ENCODE measurements around the gene FER.

FER gene

GRCh38 chr5:109113608-109114007 lies 365.9 kb downstream of the FER start:
- H3K4me3 ChIP-seq (ENCODE audit: insufficient read depth in 1 of 2, low read depth in 1 of 2, low read length in 2 of 2) = no peak overlapping the region
- no peak overlapping the region for H3K4me2 ChIP-seq (ENCODE audit: low read length, poor library complexity, severe bottlenecking)
- WGBS = 100% methylated on average over 3 of the region's 3 CpGs

DNA sequence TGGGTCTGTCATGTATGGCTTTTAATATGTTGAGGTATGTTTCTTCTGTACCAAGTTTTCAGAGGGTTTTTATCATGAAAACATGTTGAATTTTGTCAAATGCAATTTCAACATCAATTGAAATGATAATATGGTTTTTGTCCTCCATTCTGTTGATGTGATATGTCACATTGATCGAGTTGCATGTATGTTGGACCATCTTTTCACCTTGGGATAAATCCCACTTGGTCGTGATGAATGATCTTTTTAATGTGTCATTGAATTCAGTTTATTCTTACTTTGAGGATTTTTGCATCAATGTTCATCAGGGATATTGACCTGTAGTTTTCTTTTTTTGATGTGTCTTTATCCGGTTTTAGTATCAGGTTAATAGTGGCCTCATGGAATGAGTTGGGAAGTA lies 373.5 kb downstream of the FER start:
- H3K9ac ChIP-seq (ENCODE audit: low read length) = no peak overlapping the region
- H4K91ac ChIP-seq (ENCODE audit: low read length) = no peak overlapping the region
- no peak overlapping the region for H3K4me2 ChIP-seq (ENCODE audit: low read length, poor library complexity, severe bottlenecking)
- H2AK5ac ChIP-seq (ENCODE audit: low read length, severe bottlenecking) = no peak overlapping the region
- H3K14ac ChIP-seq (ENCODE audit: low read length in 2 of 2) = no peak overlapping the region
- no peak overlapping the region for H3K18ac ChIP-seq (ENCODE audit: low read depth in 1 of 2, low read length in 2 of 2)
- no peak overlapping the region for H2BK15ac ChIP-seq (ENCODE audit: low read depth, poor library complexity, severe bottlenecking)
- DNase-seq = no peak
- no peaks in the 10 kb centered on the region for H3K79me1 ChIP-seq (replicated peaks; ENCODE audit: low read length, poor library complexity, severe bottlenecking)
- H3K4me1 ChIP-seq (ENCODE audit: control insufficient read depth, insufficient read depth, low read depth, low read length) = no peaks in the 10 kb centered on the region
- H3K4me3 ChIP-seq (ENCODE audit: insufficient read depth in 1 of 2, low read depth in 1 of 2, low read length in 2 of 2) = no peak overlapping the region
- H2BK120ac ChIP-seq (ENCODE audit: low read depth, low read length) = no peak overlapping the region
- H3K27me3 ChIP-seq (ENCODE audit: control insufficient read depth in 1 of 2, insufficient read depth in 1 of 2, low read length in 2 of 2) = no peaks in the 10 kb centered on the region
- H3K27ac ChIP-seq (ENCODE audit: low read length, poor library complexity, severe bottlenecking) = no peak overlapping the region
- H2BK12ac ChIP-seq (ENCODE audit: low read length in 2 of 2) = no peak overlapping the region
- H2BK5ac ChIP-seq (ENCODE audit: low read depth, low read length, poor library complexity, severe bottlenecking) = no peak overlapping the region
- no peak overlapping the region for H2AFZ ChIP-seq (ENCODE audit: low read depth, low read length)
- H3K4ac ChIP-seq (ENCODE audit: low read depth in 1 of 2, low read length in 2 of 2) = no peak overlapping the region
- H4K8ac ChIP-seq (ENCODE audit: low read length) = no peak overlapping the region
- peaks cover 20% of the 10 kb centered on the region for H3K9me3 ChIP-seq (ENCODE audit: control insufficient read depth, low read length)
- no peaks in the 10 kb centered on the region for H3K36me3 ChIP-seq (ENCODE audit: control insufficient read depth in 1 of 2, insufficient read depth in 2 of 2, low read depth in 1 of 2, low read length in 2 of 2)
- WGBS = 93% methylated on average over 3 of the region's 3 CpGs
- no peak overlapping the region for H3K23ac ChIP-seq (ENCODE audit: low read length in 2 of 2)

More at GRCh38 chr5:109113608-109114007, 365.9 kb downstream of the FER start:
- H3K79me1 ChIP-seq (replicated peaks; ENCODE audit: low read length, poor library complexity, severe bottlenecking) = no peaks in the 10 kb centered on the region
- no peak overlapping the region for H3K4ac ChIP-seq (ENCODE audit: low read depth in 1 of 2, low read length in 2 of 2)
- H3K27ac ChIP-seq (ENCODE audit: low read length, poor library complexity, severe bottlenecking) = no peak overlapping the region
- no peak overlapping the region for H3K14ac ChIP-seq (ENCODE audit: low read length in 2 of 2)
- H2BK120ac ChIP-seq (ENCODE audit: low read depth, low read length) = no peak overlapping the region
- H2BK12ac ChIP-seq (ENCODE audit: low read length in 2 of 2) = no peak overlapping the region
- H3K9ac ChIP-seq (ENCODE audit: low read length) = no peak overlapping the region
- no peak overlapping the region for H3K23ac ChIP-seq (ENCODE audit: low read length in 2 of 2)
- H3K36me3 ChIP-seq (ENCODE audit: control insufficient read depth in 1 of 2, insufficient read depth in 2 of 2, low read depth in 1 of 2, low read length in 2 of 2) = peaks cover 0 to 6% of the 10 kb centered on the region in 2 experiments
- H3K9me3 ChIP-seq (ENCODE audit: control insufficient read depth, low read length) = no peaks in the 10 kb centered on the region
- no peak overlapping the region for H4K91ac ChIP-seq (ENCODE audit: low read length)
- no peak overlapping the region for H3K18ac ChIP-seq (ENCODE audit: low read depth in 1 of 2, low read length in 2 of 2)
- no peak overlapping the region for H2AFZ ChIP-seq (ENCODE audit: low read depth, low read length)
- no peak overlapping the region for H2BK5ac ChIP-seq (ENCODE audit: low read depth, low read length, poor library complexity, severe bottlenecking)
- H3K4me1 ChIP-seq (ENCODE audit: control insufficient read depth, insufficient read depth, low read depth, low read length) = no peaks in the 10 kb centered on the region
- H4K8ac ChIP-seq (ENCODE audit: low read length) = no peak overlapping the region
- H2AK5ac ChIP-seq (ENCODE audit: low read length, severe bottlenecking) = no peak overlapping the region
- DNase-seq = no peak
- H3K27me3 ChIP-seq (ENCODE audit: control insufficient read depth in 1 of 2, insufficient read depth in 1 of 2, low read length in 2 of 2) = no peaks in the 10 kb centered on the region
- H2BK15ac ChIP-seq (ENCODE audit: low read depth, poor library complexity, severe bottlenecking) = no peak overlapping the region

GRCh38 chr5:109125755-109126429 lies 378.2 kb downstream of the FER start:
- Histone ChIP-seq H3K79me1 (replicated peaks; ENCODE audit: low read length, poor library complexity, severe bottlenecking) (no peaks in the 10 kb centered on the region), H2BK120ac (ENCODE audit: low read depth, low read length) (no peak overlapping the region), H2BK12ac (ENCODE audit: low read length in 2 of 2) (no peak overlapping the region), H4K91ac (ENCODE audit: low read length) (no peak overlapping the region), H3K9me3 (ENCODE audit: control insufficient read depth, low read length) (peaks cover 5% of the 10 kb centered on the region), H2AK5ac (ENCODE audit: low read length, severe bottlenecking) (no peak overlapping the region), H3K4me1 (ENCODE audit: control insufficient read depth, insufficient read depth, low read depth, low read length) (no peaks in the 10 kb centered on the region), H3K23ac (ENCODE audit: low read length in 2 of 2) (no peak overlapping the region), H2BK5ac (ENCODE audit: low read depth, low read length, poor library complexity, severe bottlenecking) (no peak overlapping the region), H4K8ac (ENCODE audit: low read length) (no peak overlapping the region), H3K27ac (ENCODE audit: low read length, poor library complexity, severe bottlenecking) (no peak overlapping the region), H3K27me3 (ENCODE audit: control insufficient read depth in 1 of 2, insufficient read depth in 1 of 2, low read length in 2 of 2) (no peaks in the 10 kb centered on the region), H3K4me2 (ENCODE audit: low read length, poor library complexity, severe bottlenecking) (no peak overlapping the region), H3K18ac (ENCODE audit: low read depth in 1 of 2, low read length in 2 of 2) (no peak overlapping the region), H3K9ac (ENCODE audit: low read length) (no peak overlapping the region), H3K36me3 (ENCODE audit: control insufficient read depth in 1 of 2, insufficient read depth in 2 of 2, low read depth in 1 of 2, low read length in 2 of 2) (no peaks in the 10 kb centered on the region), H2AFZ (ENCODE audit: low read depth, low read length) (no peak overlapping the region), H2BK15ac (ENCODE audit: low read depth, poor library complexity, severe bottlenecking) (no peak overlapping the region), H3K4ac (ENCODE audit: low read depth in 1 of 2, low read length in 2 of 2) (no peak overlapping the region), H3K4me3 (ENCODE audit: insufficient read depth in 1 of 2, low read depth in 1 of 2, low read length in 2 of 2) (no peak overlapping the region), H3K14ac (ENCODE audit: low read length in 2 of 2) (no peak overlapping the region)
- DNase-seq = no peak
- WGBS = 90% methylated on average over 6 of the region's 6 CpGs

DNA sequence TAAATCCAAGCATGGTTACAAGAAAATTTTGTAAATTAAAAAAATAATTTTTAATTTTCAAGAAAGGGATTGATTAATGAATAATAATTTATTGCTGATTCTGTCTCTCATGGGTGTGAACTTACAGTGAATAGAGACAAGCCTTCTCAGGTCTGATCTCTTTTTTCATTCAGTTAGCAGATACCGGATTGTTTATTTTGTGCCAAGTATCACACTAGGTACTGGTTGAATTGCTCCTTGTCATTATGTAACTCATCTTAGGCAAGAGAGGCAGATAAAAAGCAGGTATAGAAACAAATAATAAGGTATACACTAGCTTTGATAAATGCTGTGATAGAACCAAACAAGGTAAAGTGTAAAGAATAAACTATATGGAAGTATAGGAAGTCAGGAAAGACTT lies 378.8 kb downstream of the FER start:
- Histone ChIP-seq H3K18ac (ENCODE audit: low read depth in 1 of 2, low read length in 2 of 2) (no peak overlapping the region), H2BK5ac (ENCODE audit: low read depth, low read length, poor library complexity, severe bottlenecking) (no peak overlapping the region), H3K4me3 (ENCODE audit: insufficient read depth in 1 of 2, low read depth in 1 of 2, low read length in 2 of 2) (no peak overlapping the region), H3K14ac (ENCODE audit: low read length in 2 of 2) (no peak overlapping the region), H3K79me1 (replicated peaks; ENCODE audit: low read length, poor library complexity, severe bottlenecking) (no peaks in the 10 kb centered on the region), H2BK12ac (ENCODE audit: low read length in 2 of 2) (no peak overlapping the region), H3K4me2 (ENCODE audit: low read length, poor library complexity, severe bottlenecking) (no peak overlapping the region), H3K27ac (ENCODE audit: low read length, poor library complexity, severe bottlenecking) (no peak overlapping the region), H2AK5ac (ENCODE audit: low read length, severe bottlenecking) (no peak overlapping the region), H2BK120ac (ENCODE audit: low read depth, low read length) (no peak overlapping the region), H3K9me3 (ENCODE audit: control insufficient read depth, low read length) (no peaks in the 10 kb centered on the region), H3K4me1 (ENCODE audit: control insufficient read depth, insufficient read depth, low read depth, low read length) (no peaks in the 10 kb centered on the region), H2BK15ac (ENCODE audit: low read depth, poor library complexity, severe bottlenecking) (no peak overlapping the region), H4K91ac (ENCODE audit: low read length) (no peak overlapping the region), H2AFZ (ENCODE audit: low read depth, low read length) (no peak overlapping the region), H3K9ac (ENCODE audit: low read length) (no peak overlapping the region), H3K27me3 (ENCODE audit: control insufficient read depth in 1 of 2, insufficient read depth in 1 of 2, low read length in 2 of 2) (no peaks in the 10 kb centered on the region), H3K4ac (ENCODE audit: low read depth in 1 of 2, low read length in 2 of 2) (no peak overlapping the region), H4K8ac (ENCODE audit: low read length) (no peak overlapping the region), H3K23ac (ENCODE audit: low read length in 2 of 2) (no peak overlapping the region), H3K36me3 (ENCODE audit: control insufficient read depth in 1 of 2, insufficient read depth in 2 of 2, low read depth in 1 of 2, low read length in 2 of 2) (no peaks in the 10 kb centered on the region)
- no peak for DNase-seq
- 100% methylated on average over 1 of the region's 1 CpG for WGBS

Measured in mesenchymal stem cell (in vitro differentiated cells and primary cell).